Measurements from ENCODE around the gene KIAA1549. TPM values are rescaled to one million over a fixed set of nuclear protein-coding genes. Genes with fewer than 3 reads are reported as not detected.

KIAA1549 gene
- total RNA-seq, 3 donors from 2014 or later, result 2.0 to 4.2 (median 2.1) TPM

GRCh38 chr7:138822867-138823535 is 158.2 kb downstream of the KIAA1549 start:
- ATAC-seq, result no peak
- intact Hi-C loops (cut with DNase I, micrococcal nuclease), result no loop called here
- H3K9me3 ChIP-seq, result no peaks in the 10 kb centered on the region
- H3K4me1 ChIP-seq (ENCODE audit: low read depth), result no peaks in the 10 kb centered on the region
- no peak for DNase-seq
- no peaks in the 10 kb centered on the region for H3K36me3 ChIP-seq (ENCODE audit: low read depth)
- H3K4me3 ChIP-seq, result no peak overlapping the region
- no peak for TF ChIP-seq CTCF (IDR thresholded peaks at IDR 0.05)

GRCh38 chr7:138821912-138822311 is 159.3 kb downstream of the KIAA1549 start:
- H3K4me3 ChIP-seq, result no peak overlapping the region
- no peak for DNase-seq
- intact Hi-C loops (cut with DNase I, micrococcal nuclease), result no loop called here
- no peaks in the 10 kb centered on the region for H3K9me3 ChIP-seq
- no peaks in the 10 kb centered on the region for H3K4me1 ChIP-seq (ENCODE audit: low read depth)
- no peak for TF ChIP-seq CTCF (IDR thresholded peaks at IDR 0.05)
- H3K36me3 ChIP-seq (ENCODE audit: low read depth), result no peaks in the 10 kb centered on the region
- no peak for ATAC-seq

GRCh38 chr7:138819625-138820024 is 161.6 kb downstream of the KIAA1549 start:
- no peaks in the 10 kb centered on the region for H3K9me3 ChIP-seq
- H3K36me3 ChIP-seq (ENCODE audit: low read depth), result no peaks in the 10 kb centered on the region
- no peaks in the 10 kb centered on the region for H3K4me1 ChIP-seq (ENCODE audit: low read depth)
- DNase-seq (no peak), ATAC-seq (no peak)
- TF ChIP-seq CTCF (IDR thresholded peaks at IDR 0.05), result no peak
- intact Hi-C loops (cut with DNase I, micrococcal nuclease), result no loop called here
- no peak overlapping the region for H3K4me3 ChIP-seq

GRCh38 chr7:138816650-138817049 is 164.5 kb downstream of the KIAA1549 start:
- TF ChIP-seq CTCF (IDR thresholded peaks at IDR 0.05), result no peak
- Histone ChIP-seq H3K36me3 (ENCODE audit: low read depth) (no peaks in the 10 kb centered on the region), H3K4me3 (no peak overlapping the region), H3K4me1 (ENCODE audit: low read depth) (no peaks in the 10 kb centered on the region), H3K9me3 (no peaks in the 10 kb centered on the region)
- no peak for ATAC-seq
- intact Hi-C loops (cut with DNase I, micrococcal nuclease), result no loop called here
- DNase-seq, result no peak

- no peaks in the 10 kb centered on the region for H3K9me3 ChIP-seq
- intact Hi-C loops (cut with DNase I, micrococcal nuclease), result no loop called here
Measured at GRCh38 chr7:138814816-138815332, 166.3 kb downstream of the KIAA1549 start.

More at GRCh38 chr7:138814816-138815332, 166.3 kb downstream of the KIAA1549 start:
- DNase-seq, result no peak
- ATAC-seq, result no peak
- H3K4me1 ChIP-seq (ENCODE audit: low read depth), result no peaks in the 10 kb centered on the region
- no peaks in the 10 kb centered on the region for H3K36me3 ChIP-seq (ENCODE audit: low read depth)
- no peak overlapping the region for H3K4me3 ChIP-seq
- TF ChIP-seq CTCF (IDR thresholded peaks at IDR 0.05), result no peak

All from mucosa of descending colon (tissue), 3 donors.